ENCODE data around the gene CHRNA4.

GRCh38 chr20:63362436-63363009, 1.4 kb upstream of the CHRNA4 start:
- no peak for TF ChIP-seq CTCF (IDR thresholded peaks at IDR 0.05; ENCODE audit: low read depth, low read length, poor library complexity, severe bottlenecking)
- TF ChIP-seq EZH2phosphoT487 (IDR thresholded peaks at IDR 0.05; ENCODE audit: borderline replicate concordance, low read length): no peak

Data from DOHH2 (cell line).